ENCODE results near the gene FN1. TPM values are rescaled to one million over a fixed set of nuclear protein-coding genes. Genes with fewer than 3 reads are reported as not detected.

FN1 gene
- total and polyA plus RNA-seq, 2 of the 8 experiments (the other 6 are each of a cell fraction or from before 2014, with no cell fraction given) = 42.9 to 109 TPM

- H3K27me3 ChIP-seq (replicated peaks in 1 of 4; ENCODE audit: control insufficient read depth in 3 of 4, extremely low read depth in 1 of 4, insufficient read depth in 3 of 4, low read length in 3 of 4) = no peaks in the 10 kb centered on the region; a peak in 1 of 7 replicates
- H4K8ac ChIP-seq (ENCODE audit: extremely low read depth, insufficient read depth, low read length) = no peak overlapping the region
- no peak overlapping the region for H2BK5ac ChIP-seq (ENCODE audit: low read depth, low read length)
- no peaks in the 10 kb centered on the region for H3K79me1 ChIP-seq (ENCODE audit: low read depth, low read length)
- no peak overlapping the region for H3K27ac ChIP-seq (ENCODE audit: low read depth, low read length)
- no peak overlapping the region for H4K91ac ChIP-seq (replicated peaks; ENCODE audit: insufficient read length, low read length)
- H3K9me3 ChIP-seq (ENCODE audit: insufficient read depth in 2 of 2, low read depth in 1 of 2, low read length in 1 of 2) = no peaks in the 10 kb centered on the region
- no peaks in the 10 kb centered on the region for H4K20me1 ChIP-seq (replicated peaks in 1 of 2; ENCODE audit: control insufficient read depth in 1 of 2, insufficient read depth in 2 of 2, low read length in 2 of 2)
- no peak overlapping the region for H3K4me3 ChIP-seq (ENCODE audit: extremely low read depth in 1 of 4, insufficient read depth in 2 of 4, low read depth in 3 of 4, low read length in 4 of 4)
- H2AFZ ChIP-seq (ENCODE audit: low read length) = no peak overlapping the region
- no peak overlapping the region for H4K5ac ChIP-seq (ENCODE audit: insufficient read length, low read depth, low read length)
- 48% methylated on average over 2 of the region's 2 CpGs; no CpG with 5 or more reads in 1 of the 2 experiments for WGBS, 2 experiments (ENCODE audit: extremely low coverage in 1 of 2, insufficient coverage in 1 of 2, insufficient read length in 1 of 2, insufficient replicate concordance in 2 of 2, low coverage in 1 of 2, low lambda C conversion rate in 2 of 2, missing lambda C conversion rate in 1 of 2)
- H3K56ac ChIP-seq (replicated peaks; ENCODE audit: insufficient read length, low read depth, low read length) = no peak overlapping the region
- H3K4me1 ChIP-seq (replicated peaks in 1 of 4; ENCODE audit: control insufficient read depth in 3 of 4, insufficient read depth in 4 of 4, low read length in 3 of 4) = no peaks in the 10 kb centered on the region; a peak in 1 of 7 replicates
- H3K18ac ChIP-seq (ENCODE audit: extremely low read depth, low read length) = no peak overlapping the region
- H2BK12ac ChIP-seq (ENCODE audit: low read depth, low read length) = no peak overlapping the region
- FAIRE-seq (no peak), DNase-seq (ENCODE audit: low read depth in 1 of 2, low spot score in 2 of 2) (no peak)
- H2BK120ac ChIP-seq (replicated peaks; ENCODE audit: low read depth, low read length) = no peak overlapping the region
- no peak overlapping the region for H2AK5ac ChIP-seq (ENCODE audit: low read depth, low read length)
- peaks cover 0 to 26% (median 1%) of the 10 kb centered on the region in 4 experiments; a peak in 6 of 8 replicates for H3K36me3 ChIP-seq (ENCODE audit: control insufficient read depth in 2 of 4, insufficient read depth in 4 of 4, low read length in 3 of 4)
- no peak overlapping the region for H2BK20ac ChIP-seq (ENCODE audit: low read length)
- no peak overlapping the region for H3K14ac ChIP-seq (ENCODE audit: insufficient read length)
- H2BK15ac ChIP-seq (ENCODE audit: low read length) = no peak overlapping the region
- no peaks in the 10 kb centered on the region for H3K79me2 ChIP-seq (ENCODE audit: control insufficient read depth in 1 of 2, insufficient read depth in 2 of 2, low read length in 2 of 2)
- H3K4ac ChIP-seq (replicated peaks; ENCODE audit: insufficient read length, low read depth, low read length) = no peak overlapping the region
- no peak overlapping the region for H3K4me2 ChIP-seq (ENCODE audit: insufficient read depth in 1 of 2, low read depth in 2 of 2, low read length in 2 of 2)
- ChIA-PET POLR2A (ENCODE audit: partially characterized antibody) (no interaction called here), CTCF (ENCODE audit: partially characterized antibody) (interaction anchor here (0.7 to 0.8 kb wide), 2 partner anchors 9 to 500 kb away, joined by 3 read pairs; no protein-coding TSS in a partner anchor)
- H3K23ac ChIP-seq (ENCODE audit: insufficient read length) = no peak overlapping the region
- H3K9ac ChIP-seq (replicated peaks in 1 of 4; ENCODE audit: extremely low read depth in 1 of 4, low read depth in 3 of 4, low read length in 3 of 4) = no peak overlapping the region
- peaks cover 8% of the 10 kb centered on the region; the same call in 1 of the 2 replicates for H3K23me2 ChIP-seq (ENCODE audit: low read depth, low read length)
- TF ChIP-seq JUN (IDR thresholded peaks at IDR 0.05; ENCODE audit: low read depth, low read length) (no peak), KDM4A (IDR thresholded peaks at IDR 0.05; ENCODE audit: low read depth, low read length, severe bottlenecking) (no peak), FOSL1 (IDR thresholded peaks at IDR 0.05; ENCODE audit: insufficient read depth, low read depth, low read length) (no peak), SIN3A (conservative IDR thresholded peaks at IDR 0.05 in 1 of 2, IDR thresholded peaks at IDR 0.05 in 1 of 2; ENCODE audit: low read depth in 1 of 2, low read length in 2 of 2) (no peak), KDM1A (IDR thresholded peaks at IDR 0.05; ENCODE audit: borderline replicate concordance, low read length) (no peak), BRCA1 (IDR thresholded peaks at IDR 0.05; ENCODE audit: low read depth, low read length) (no peak), CTBP2 (IDR thresholded peaks at IDR 0.05; ENCODE audit: borderline replicate concordance, insufficient read depth, insufficient read length, low read length) (no peak), EGR1 (IDR thresholded peaks at IDR 0.05; ENCODE audit: borderline replicate concordance, low read depth, low read length) (no peak), SRF (IDR thresholded peaks at IDR 0.05; ENCODE audit: low read depth, low read length) (no peak), RNF2 (IDR thresholded peaks at IDR 0.05; ENCODE audit: borderline replicate concordance, low read depth, low read length, missing control alignments, poor library complexity, severe bottlenecking) (no peak)
These were observed 4.6 kb downstream of the FN1 start for GRCh38 chr2:215431290-215431689.
